HepG2 (cell line): Measurements from ENCODE around the gene ZNF155. TPM values are rescaled to one million over a fixed set of nuclear protein-coding genes. Genes with fewer than 3 reads are reported as not detected.
A peak's percentile ranks its signal among the peaks of the same experiment; 100 is the strongest.

Experiments used
- HOXD1 ChIP-seq: sonication (generic); formaldehyde crosslinking; IDR thresholded peaks from 2 replicates; pipeline ENCODE4 v1.5.0; 2020; ENCODE audit warnings: missing genetic modification reagents
- JUND ChIP-seq: sonication (generic); formaldehyde crosslinking; IDR thresholded peaks from 2 replicates; pipeline ENCODE4 v1.8.0; 2022; ENCODE audit warnings: mild to moderate bottlenecking, missing genetic modification reagents
- KAT8 ChIP-seq: IDR thresholded peaks from 2 replicates; pipeline ENCODE4 v1.6.1; 2016; ENCODE audit warnings: missing genetic modification reagents, missing compliant biosample characterization
- KLF6 ChIP-seq: IDR thresholded peaks from 2 replicates; pipeline ENCODE4 v1.8.0; 2016; ENCODE audit warnings: missing biosample characterization, missing genetic modification reagents
- POLR2A ChIP-seq, 2 experiments: IDR thresholded peaks; 2 replicates each; pipeline ENCODE4 v1.6.1; 2011; ENCODE audit warnings: low read depth in 2 of 2, low read length in 2 of 2, mild to moderate bottlenecking in 1 of 2, moderate library complexity in 1 of 2; ENCODE audit not compliant: insufficient read depth in 1 of 2
- SMAD3 ChIP-seq: sonication (generic); formaldehyde crosslinking; IDR thresholded peaks from 2 replicates; pipeline ENCODE4 v1.4.0; 2020; ENCODE audit warnings: missing genetic modification reagents
- TOE1 ChIP-seq: sonication (generic); formaldehyde crosslinking; IDR thresholded peaks from 2 replicates; pipeline ENCODE4 v1.4.0; 2020; ENCODE audit warnings: mild to moderate bottlenecking, missing genetic modification reagents
- ZKSCAN8 ChIP-seq: IDR thresholded peaks from 2 replicates; pipeline ENCODE4 v1.6.1; 2016; ENCODE audit warnings: borderline replicate concordance, missing genetic modification reagents, missing compliant biosample characterization
- ZMYM2 ChIP-seq: sonication (generic); formaldehyde crosslinking; IDR thresholded peaks from 2 replicates; pipeline ENCODE4 v1.8.0; 2022; ENCODE audit warnings: mild to moderate bottlenecking, missing genetic modification reagents
- ZNF670 ChIP-seq: sonication (generic); formaldehyde crosslinking; IDR thresholded peaks from 2 replicates; pipeline ENCODE4 v1.8.0; 2022; ENCODE audit warnings: mild to moderate bottlenecking, missing genetic modification reagents, borderline replicate concordance
- ZNF713 ChIP-seq: sonication (generic); formaldehyde crosslinking; IDR thresholded peaks from 2 replicates; pipeline ENCODE4 v1.4.0; 2020; ENCODE audit warnings: mild to moderate bottlenecking, missing genetic modification reagents
- ZNF766 ChIP-seq: sonication (generic); formaldehyde crosslinking; IDR thresholded peaks from 2 replicates; pipeline ENCODE4 v1.5.0; 2020; ENCODE audit warnings: missing genetic modification reagents, borderline replicate concordance
- polyA plus RNA-seq, 8 experiments: library from polyadenylated mRNA; depleted of rRNA in 3 of 8; stranded (reverse) in 7 of 8; unstranded in 1 of 8; fragments of >200 nt; fragmentation: Illumina TruSeq in 4 of 8; extraction: Trizol in 4 of 8; gene quantifications; 2 replicates each; pipeline versions ENCODE4 v1.2.1 to v1.2.3, GENCODE V29; 2011 to 2016; ENCODE audit warnings: low read depth in 4 of 8, missing spikeins in 1 of 8, mixed read lengths in 1 of 8; ENCODE audit not compliant: insufficient read depth in 1 of 8
- total RNA-seq, 5 experiments: library from RNA; depleted of rRNA; stranded (reverse); fragments of >200 nt; fragmentation: Illumina TruSeq; extraction: Trizol; gene quantifications; 2 replicates each; pipeline ENCODE4 v1.2.3, GENCODE V29; 2016; ENCODE audit warnings: low read depth in 1 of 5
- TF ChIP-seq, protein P1 (sequence below): sonication (generic); formaldehyde crosslinking; IDR thresholded peaks from 2 replicates; pipeline ENCODE4 v1.4.0; 2020; ENCODE audit warnings: missing genetic modification reagents
- TF ChIP-seq, protein P2 (sequence below): sonication (generic); formaldehyde crosslinking; IDR thresholded peaks from 2 replicates; pipeline ENCODE4 v1.5.0; 2020; ENCODE audit warnings: missing genetic modification reagents, mild to moderate bottlenecking, borderline replicate concordance
- TF ChIP-seq, protein P3 (sequence below): sonication (generic); formaldehyde crosslinking; IDR thresholded peaks from 2 replicates; pipeline ENCODE4 v1.4.0; 2020; ENCODE audit warnings: missing genetic modification reagents, mild to moderate bottlenecking, borderline replicate concordance
- TF ChIP-seq, protein P4 (sequence below), 2 experiments: fragments of 450-650 bp in 1 of 2; sonication (generic) in 1 of 2; formaldehyde crosslinking in 1 of 2; IDR thresholded peaks; 2 replicates each; pipeline versions ENCODE4 v1.6.1 to v1.8.0; 2016 to 2022; ENCODE audit warnings: antibody characterized with exemption in 1 of 2, mild to moderate bottlenecking in 1 of 2, missing genetic modification reagents in 1 of 2

The ZNF155 gene
- total and polyA plus RNA-seq, 2 of the 13 experiments (the other 11 are each of a cell fraction or from before 2014, with no cell fraction given), result 2.5 to 3.6 TPM

DNA sequence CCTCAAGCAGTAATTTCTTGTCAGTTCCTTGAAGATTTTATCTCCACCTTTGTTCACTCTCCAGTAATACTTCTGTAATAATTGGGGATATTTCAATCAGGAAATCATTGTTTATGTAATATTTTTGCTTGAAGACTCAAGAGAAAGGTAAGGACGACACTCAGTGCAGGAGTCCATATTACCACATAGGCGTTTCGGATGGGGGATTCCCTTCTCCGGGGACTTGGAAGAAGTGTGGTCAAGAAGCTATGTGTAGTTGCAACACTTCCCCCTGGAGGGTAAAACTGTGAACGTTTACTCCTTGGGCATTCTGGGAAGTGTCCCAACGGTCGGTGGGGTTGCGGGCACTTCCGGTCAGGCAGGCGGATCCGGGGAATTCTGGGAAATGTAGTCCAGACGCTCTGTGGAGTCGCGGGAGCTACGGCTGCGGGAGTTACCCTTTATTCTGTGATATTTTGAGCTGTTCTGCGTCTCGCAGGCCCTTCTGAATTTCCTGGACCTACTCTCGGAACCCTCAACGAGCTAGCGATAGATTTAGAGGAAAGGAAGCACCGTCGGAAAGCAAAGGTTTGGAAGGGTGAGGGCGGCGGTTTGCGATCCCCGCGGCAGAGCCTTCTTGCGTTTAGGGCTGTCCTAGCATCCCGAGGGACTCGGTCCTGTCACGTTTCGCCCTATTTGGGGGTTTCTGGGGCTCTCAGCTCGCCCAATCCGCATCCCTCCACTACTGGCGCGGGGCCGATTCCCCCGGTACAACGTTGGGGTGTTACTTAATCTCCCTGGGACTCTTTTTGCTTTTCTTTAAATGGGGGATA lies 32.9 kb upstream of the ZNF155 start, which contains the start of gene ZNF221 (continued):
- TF ChIP-seq, protein P1, sequence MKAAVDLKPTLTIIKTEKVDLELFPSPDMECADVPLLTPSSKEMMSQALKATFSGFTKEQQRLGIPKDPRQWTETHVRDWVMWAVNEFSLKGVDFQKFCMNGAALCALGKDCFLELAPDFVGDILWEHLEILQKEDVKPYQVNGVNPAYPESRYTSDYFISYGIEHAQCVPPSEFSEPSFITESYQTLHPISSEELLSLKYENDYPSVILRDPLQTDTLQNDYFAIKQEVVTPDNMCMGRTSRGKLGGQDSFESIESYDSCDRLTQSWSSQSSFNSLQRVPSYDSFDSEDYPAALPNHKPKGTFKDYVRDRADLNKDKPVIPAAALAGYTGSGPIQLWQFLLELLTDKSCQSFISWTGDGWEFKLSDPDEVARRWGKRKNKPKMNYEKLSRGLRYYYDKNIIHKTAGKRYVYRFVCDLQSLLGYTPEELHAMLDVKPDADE (CRISPR knock-in tag), result no peak
- TF ChIP-seq, protein P2, sequence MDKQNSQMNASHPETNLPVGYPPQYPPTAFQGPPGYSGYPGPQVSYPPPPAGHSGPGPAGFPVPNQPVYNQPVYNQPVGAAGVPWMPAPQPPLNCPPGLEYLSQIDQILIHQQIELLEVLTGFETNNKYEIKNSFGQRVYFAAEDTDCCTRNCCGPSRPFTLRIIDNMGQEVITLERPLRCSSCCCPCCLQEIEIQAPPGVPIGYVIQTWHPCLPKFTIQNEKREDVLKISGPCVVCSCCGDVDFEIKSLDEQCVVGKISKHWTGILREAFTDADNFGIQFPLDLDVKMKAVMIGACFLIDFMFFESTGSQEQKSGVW (CRISPR knock-in tag), result no peak
- TF ChIP-seq HOXD1 (CRISPR knock-in tag), result no peak
- TF ChIP-seq, protein P3, sequence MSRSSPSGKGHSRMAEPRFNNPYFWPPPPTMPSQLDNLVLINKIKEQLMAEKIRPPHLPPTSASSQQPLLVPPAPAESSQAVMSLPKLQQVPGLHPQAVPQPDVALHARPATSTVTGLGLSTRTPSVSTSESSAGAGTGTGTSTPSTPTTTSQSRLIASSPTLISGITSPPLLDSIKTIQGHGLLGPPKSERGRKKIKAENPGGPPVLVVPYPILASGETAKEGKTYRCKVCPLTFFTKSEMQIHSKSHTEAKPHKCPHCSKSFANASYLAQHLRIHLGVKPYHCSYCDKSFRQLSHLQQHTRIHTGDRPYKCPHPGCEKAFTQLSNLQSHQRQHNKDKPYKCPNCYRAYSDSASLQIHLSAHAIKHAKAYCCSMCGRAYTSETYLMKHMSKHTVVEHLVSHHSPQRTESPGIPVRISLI (CRISPR knock-in tag), result 0 out of 2 replicates have a peak, but pooled peaks have one; percentile 13
- TF ChIP-seq POLR2A (IDR thresholded peaks at IDR 0.05; ENCODE audit: insufficient read depth in 1 of 2, low read depth in 2 of 2, low read length in 2 of 2), result no peak
- peak; percentile 48 for TF ChIP-seq SMAD3 (CRISPR knock-in tag)
- TF ChIP-seq ZKSCAN8 (CRISPR knock-in tag), result no peak
- TF ChIP-seq JUND (CRISPR knock-in tag), result no peak
- TF ChIP-seq KAT8 (CRISPR knock-in tag), result peak; percentile 95
- no peak for TF ChIP-seq ZNF713 (CRISPR knock-in tag)
- TF ChIP-seq, protein P4, sequence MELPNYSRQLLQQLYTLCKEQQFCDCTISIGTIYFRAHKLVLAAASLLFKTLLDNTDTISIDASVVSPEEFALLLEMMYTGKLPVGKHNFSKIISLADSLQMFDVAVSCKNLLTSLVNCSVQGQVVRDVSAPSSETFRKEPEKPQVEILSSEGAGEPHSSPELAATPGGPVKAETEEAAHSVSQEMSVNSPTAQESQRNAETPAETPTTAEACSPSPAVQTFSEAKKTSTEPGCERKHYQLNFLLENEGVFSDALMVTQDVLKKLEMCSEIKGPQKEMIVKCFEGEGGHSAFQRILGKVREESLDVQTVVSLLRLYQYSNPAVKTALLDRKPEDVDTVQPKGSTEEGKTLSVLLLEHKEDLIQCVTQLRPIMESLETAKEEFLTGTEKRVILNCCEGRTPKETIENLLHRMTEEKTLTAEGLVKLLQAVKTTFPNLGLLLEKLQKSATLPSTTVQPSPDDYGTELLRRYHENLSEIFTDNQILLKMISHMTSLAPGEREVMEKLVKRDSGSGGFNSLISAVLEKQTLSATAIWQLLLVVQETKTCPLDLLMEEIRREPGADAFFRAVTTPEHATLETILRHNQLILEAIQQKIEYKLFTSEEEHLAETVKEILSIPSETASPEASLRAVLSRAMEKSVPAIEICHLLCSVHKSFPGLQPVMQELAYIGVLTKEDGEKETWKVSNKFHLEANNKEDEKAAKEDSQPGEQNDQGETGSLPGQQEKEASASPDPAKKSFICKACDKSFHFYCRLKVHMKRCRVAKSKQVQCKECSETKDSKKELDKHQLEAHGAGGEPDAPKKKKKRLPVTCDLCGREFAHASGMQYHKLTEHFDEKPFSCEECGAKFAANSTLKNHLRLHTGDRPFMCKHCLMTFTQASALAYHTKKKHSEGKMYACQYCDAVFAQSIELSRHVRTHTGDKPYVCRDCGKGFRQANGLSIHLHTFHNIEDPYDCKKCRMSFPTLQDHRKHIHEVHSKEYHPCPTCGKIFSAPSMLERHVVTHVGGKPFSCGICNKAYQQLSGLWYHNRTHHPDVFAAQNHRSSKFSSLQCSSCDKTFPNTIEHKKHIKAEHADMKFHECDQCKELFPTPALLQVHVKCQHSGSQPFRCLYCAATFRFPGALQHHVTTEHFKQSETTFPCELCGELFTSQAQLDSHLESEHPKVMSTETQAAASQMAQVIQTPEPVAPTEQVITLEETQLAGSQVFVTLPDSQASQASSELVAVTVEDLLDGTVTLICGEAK (IDR thresholded peaks at IDR 0.05), result peak; percentile 31; the same call in 1 of the 2 replicates
- TF ChIP-seq, protein P4 (CRISPR knock-in tag; IDR thresholded peaks at IDR 0.05), result peak; percentile 67; the same call in 1 of the 2 replicates
- TF ChIP-seq ZMYM2 (CRISPR knock-in tag), result no peak
- no peak for TF ChIP-seq ZNF670 (CRISPR knock-in tag)
- no peak for TF ChIP-seq ZNF766 (CRISPR knock-in tag)
- no peak for TF ChIP-seq TOE1 (CRISPR knock-in tag)
- peak; percentile 71; the same call in 1 of the 2 replicates for TF ChIP-seq KLF6
